IPS-18a (cell line): Measurements from ENCODE around the gene POLR2C.
A peak's percentile ranks its signal among the peaks of the same experiment; 100 is the strongest.

Experiments
- H3K27ac ChIP-seq: one replicate; pipeline ENCODE4 v1.5.1; 2013; ENCODE audit warnings: low read length
- H3K27me3 ChIP-seq: one replicate; pipeline ENCODE4 v1.6.1; 2013; ENCODE audit warnings: mild to moderate bottlenecking, low read length; ENCODE audit not compliant: control insufficient read depth, insufficient read depth
- H3K36me3 ChIP-seq: one replicate; pipeline ENCODE4 v1.6.1; 2013; ENCODE audit warnings: low read depth, low read length; ENCODE audit not compliant: control insufficient read depth
- H3K4me1 ChIP-seq: one replicate; pipeline ENCODE4 v1.6.1; 2013; ENCODE audit warnings: low read depth, low read length; ENCODE audit not compliant: control insufficient read depth
- H3K4me3 ChIP-seq: one replicate; pipeline ENCODE4 v1.5.1; 2013; ENCODE audit warnings: low read length
- H3K9ac ChIP-seq: one replicate; pipeline ENCODE4 v1.6.1; 2013; ENCODE audit warnings: mild to moderate bottlenecking, low read length, moderate library complexity
- H3K9me3 ChIP-seq: one replicate; pipeline ENCODE4 v1.6.1; 2013; ENCODE audit warnings: low read depth, low read length; ENCODE audit not compliant: control insufficient read depth

POLR2C gene

GRCh38 chr16:57462209-57462977 lies at the start of gene POLR2C:
POLR2C (plus strand) TSS chr16:57462679; CDS start chr16:57462725, 46 bp downstream.
- H3K27ac ChIP-seq, result peak within 1 kb of the TSS; percentile 18
- H3K4me3 ChIP-seq, result peak within 1 kb of the TSS; percentile 89
- H3K4me1 ChIP-seq, result peaks cover 3% of the 10 kb centered on the region
- H3K9ac ChIP-seq, result peak within 1 kb of the TSS; percentile 66
- no peaks in the 10 kb centered on the region for H3K27me3 ChIP-seq
- peaks cover 59% of the 10 kb centered on the region for H3K36me3 ChIP-seq
- H3K9me3 ChIP-seq, result no peaks in the 10 kb centered on the region

- Histone ChIP-seq H3K9ac (no peak overlapping the region), H3K27ac (no peak overlapping the region), H3K27me3 (no peaks in the 10 kb centered on the region), H3K36me3 (no peaks in the 10 kb centered on the region), H3K4me3 (no peak overlapping the region), H3K9me3 (no peaks in the 10 kb centered on the region), H3K4me1 (peaks cover 3% of the 10 kb centered on the region)
Observed at GRCh38 chr16:57413301-57413730, 49.2 kb upstream of the POLR2C start.

GRCh38 chr16:57413733-57414132 lies 48.7 kb upstream of the POLR2C start:
- no peak overlapping the region for H3K27ac ChIP-seq
- no peaks in the 10 kb centered on the region for H3K27me3 ChIP-seq

GRCh38 chr16:57416084-57416483 lies 46.4 kb upstream of the POLR2C start:
- Histone ChIP-seq H3K27ac (no peak overlapping the region), H3K9ac (peak overlapping the region; percentile 77), H3K9me3 (no peaks in the 10 kb centered on the region), H3K36me3 (no peaks in the 10 kb centered on the region), H3K27me3 (no peaks in the 10 kb centered on the region), H3K4me3 (no peak overlapping the region), H3K4me1 (peaks cover 11% of the 10 kb centered on the region)

More at GRCh38 chr16:57413733-57414132, 48.7 kb upstream of the POLR2C start:
- Histone ChIP-seq H3K4me1 (peaks cover 6% of the 10 kb centered on the region), H3K9ac (no peak overlapping the region), H3K4me3 (no peak overlapping the region), H3K36me3 (no peaks in the 10 kb centered on the region), H3K9me3 (no peaks in the 10 kb centered on the region)

GRCh38 chr16:57419506-57419905 lies 43.0 kb upstream of the POLR2C start:
- no peaks in the 10 kb centered on the region for H3K27me3 ChIP-seq
- H3K36me3 ChIP-seq, result no peaks in the 10 kb centered on the region
- peaks cover 11% of the 10 kb centered on the region for H3K4me1 ChIP-seq

GRCh38 chr16:57422026-57422944 lies 40.2 kb upstream of the POLR2C start:
- peaks cover 2% of the 10 kb centered on the region for H3K36me3 ChIP-seq
- no peak overlapping the region for H3K4me3 ChIP-seq
- no peak overlapping the region for H3K27ac ChIP-seq
- H3K4me1 ChIP-seq, result peaks cover 8% of the 10 kb centered on the region
- no peak overlapping the region for H3K9ac ChIP-seq
- H3K27me3 ChIP-seq, result no peaks in the 10 kb centered on the region
- H3K9me3 ChIP-seq, result no peaks in the 10 kb centered on the region

More at GRCh38 chr16:57419506-57419905, 43.0 kb upstream of the POLR2C start:
- no peaks in the 10 kb centered on the region for H3K9me3 ChIP-seq
- no peak overlapping the region for H3K4me3 ChIP-seq
- no peak overlapping the region for H3K9ac ChIP-seq
- no peak overlapping the region for H3K27ac ChIP-seq

- no peaks in the 10 kb centered on the region for H3K9me3 ChIP-seq
- no peak overlapping the region for H3K9ac ChIP-seq
- H3K27me3 ChIP-seq, result no peaks in the 10 kb centered on the region
- peaks cover 3% of the 10 kb centered on the region for H3K36me3 ChIP-seq
- H3K4me1 ChIP-seq, result peaks cover 8% of the 10 kb centered on the region
- H3K27ac ChIP-seq, result no peak overlapping the region
- H3K4me3 ChIP-seq, result no peak overlapping the region
Observed at GRCh38 chr16:57423152-57423551, 39.3 kb upstream of the POLR2C start.

- Histone ChIP-seq H3K9me3 (no peaks in the 10 kb centered on the region), H3K27ac (no peak overlapping the region), H3K36me3 (peaks cover 14% of the 10 kb centered on the region), H3K9ac (no peak overlapping the region), H3K4me1 (no peaks in the 10 kb centered on the region), H3K27me3 (no peaks in the 10 kb centered on the region), H3K4me3 (no peak overlapping the region)
Observed at GRCh38 chr16:57424583-57424982, 37.9 kb upstream of the POLR2C start.

- Histone ChIP-seq H3K27me3 (no peaks in the 10 kb centered on the region), H3K9ac (no peak overlapping the region), H3K36me3 (peaks cover 30% of the 10 kb centered on the region), H3K4me3 (no peak overlapping the region), H3K4me1 (no peaks in the 10 kb centered on the region), H3K9me3 (no peaks in the 10 kb centered on the region), H3K27ac (no peak overlapping the region)
Observed at GRCh38 chr16:57426356-57426755, 36.1 kb upstream of the POLR2C start.

- no peaks in the 10 kb centered on the region for H3K27me3 ChIP-seq
- H3K36me3 ChIP-seq, result peaks cover 39% of the 10 kb centered on the region
- no peaks in the 10 kb centered on the region for H3K9me3 ChIP-seq
- H3K4me1 ChIP-seq, result no peaks in the 10 kb centered on the region
- no peak overlapping the region for H3K27ac ChIP-seq
- no peak overlapping the region for H3K9ac ChIP-seq
- no peak overlapping the region for H3K4me3 ChIP-seq
Observed at GRCh38 chr16:57427307-57427706, 35.2 kb upstream of the POLR2C start.

- no peaks in the 10 kb centered on the region for H3K27me3 ChIP-seq
- H3K4me1 ChIP-seq, result no peaks in the 10 kb centered on the region
- H3K27ac ChIP-seq, result no peak overlapping the region
- no peaks in the 10 kb centered on the region for H3K9me3 ChIP-seq
- H3K36me3 ChIP-seq, result peaks cover 45% of the 10 kb centered on the region
- H3K9ac ChIP-seq, result no peak overlapping the region
- H3K4me3 ChIP-seq, result no peak overlapping the region
Observed at GRCh38 chr16:57427824-57428223, 34.7 kb upstream of the POLR2C start.
